GM10248 (cell line): ENCODE results near the gene SNX19.

Experiments
- CTCF ChIA-PET: fragments of 300-600 bp; sonication (Branson Sonifier 250); formaldehyde crosslinking; extraction: SDS; loops from one replicate; lab custom pipeline; 2021; ENCODE audit warnings: antibody characterized with exemption; lab: Yijun Ruan, JAX
- POLR2A ChIA-PET: fragments of 350-650 bp; sonication (Branson Sonifier 250); formaldehyde crosslinking; extraction: SDS; loops from one replicate; lab custom pipeline; 2020; ENCODE audit warnings: antibody characterized with exemption; lab: Yijun Ruan, JAX
- DNase-seq: peaks from one replicate; pipeline ENCODE4 v3.0.0; 2012; ENCODE audit errors: extremely low spot score
- CTCF ChIP-seq: IDR thresholded peaks from 2 replicates; pipeline ENCODE4 v1.5.1; 2012; ENCODE audit warnings: mild to moderate bottlenecking, low read depth; ENCODE audit errors: extremely low read depth, missing control alignments, control extremely low read depth

The SNX19 gene

GRCh38 chr11:130908770-130909625, 7.3 kb downstream of the SNX19 start:
- DNase-seq: no peak
- TF ChIP-seq CTCF: no peak
- CTCF ChIA-PET: interaction anchor here (0.7 to 3.8 kb wide), 3 partner anchors 15 to 474 kb away, joined by 3 to 18 read pairs (median 4); no protein-coding TSS in a partner anchor
- POLR2A ChIA-PET: no interaction called here

- POLR2A ChIA-PET: no interaction called here
- no peak for TF ChIP-seq CTCF
- DNase-seq: no peak
- CTCF ChIA-PET: no interaction called here
Measured at GRCh38 chr11:130908061-130908460, 8.2 kb downstream of the SNX19 start.

GRCh38 chr11:130907229-130907628, 9.1 kb downstream of the SNX19 start:
- ChIA-PET POLR2A (no interaction called here), CTCF (interaction anchor here (1.5 to 5.4 kb wide), 2 partner anchors 8 to 473 kb away, joined by 3 to 38 read pairs; partner anchors contain the start of gene SNX19)
- TF ChIP-seq CTCF: no peak
- no peak for DNase-seq

- ChIA-PET POLR2A (no interaction called here), CTCF (interaction anchor here (1.5 to 5.4 kb wide), 2 partner anchors 9 to 472 kb away, joined by 3 to 38 read pairs; partner anchors contain the start of gene SNX19)
Measured at GRCh38 chr11:130906616-130907015, 9.7 kb downstream of the SNX19 start.

GRCh38 chr11:130905512-130905911, 10.8 kb downstream of the SNX19 start:
- TF ChIP-seq CTCF: no peak
- ChIA-PET CTCF (interaction anchor here (2.1 to 5.4 kb wide), 4 partner anchors 10 to 474 kb away, joined by 8 to 38 read pairs (median 16); partner anchors contain the start of gene SNX19), POLR2A (no interaction called here)
- no peak for DNase-seq

More at GRCh38 chr11:130906616-130907015, 9.7 kb downstream of the SNX19 start:
- no peak for DNase-seq
- no peak for TF ChIP-seq CTCF

GRCh38 chr11:130904380-130904779, 11.9 kb downstream of the SNX19 start:
- no peak for DNase-seq
- CTCF ChIA-PET: interaction anchor here (2.1 to 5.4 kb wide), 4 partner anchors 10 to 473 kb away, joined by 8 to 38 read pairs (median 16); partner anchors contain the start of gene SNX19
- peak; percentile 26 for TF ChIP-seq CTCF
- POLR2A ChIA-PET: no interaction called here
